H1 (cell line): ENCODE data around the gene MAP4K1.

Source experiments
- CTCF ChIP-seq, 3 experiments: IDR thresholded peaks; 1 replicate in 2 of 3; 2 replicates in 1 of 3; pipeline versions ENCODE4 v1.5.1 to v1.6.1; 2011; ENCODE audit warnings: low read length in 3 of 3, mild to moderate bottlenecking in 3 of 3, inconsistent platforms in 2 of 3, low read depth in 1 of 3, moderate library complexity in 1 of 3; ENCODE audit not compliant: insufficient read depth in 1 of 3; ENCODE audit errors: control extremely low read depth in 1 of 3
- E2F6 ChIP-seq: IDR thresholded peaks from 2 replicates; pipeline ENCODE4 v1.6.1; 2012; ENCODE audit warnings: inconsistent platforms
- POLR2AphosphoS5 ChIP-seq: IDR thresholded peaks from 2 replicates; pipeline ENCODE4 v1.6.1; 2011; ENCODE audit warnings: low read depth, low read length
- USF2 ChIP-seq: IDR thresholded peaks from 2 replicates; pipeline ENCODE4 v1.6.1; 2011; ENCODE audit warnings: low read length, improper control_type of control experiment

- no peak for TF ChIP-seq E2F6
- no peak for TF ChIP-seq CTCF (IDR thresholded peaks at IDR 0.05; ENCODE audit: control extremely low read depth in 1 of 3, insufficient read depth in 1 of 3, low read depth in 1 of 3, low read length in 3 of 3)
- TF ChIP-seq USF2 = no peak
- no peak for TF ChIP-seq POLR2AphosphoS5
Measured at GRCh38 chr19:38619361-38620174, 1.8 kb upstream of the MAP4K1 start.
